GM11168 (cell line): ENCODE measurements around the gene ANTXRL.

Experiments used
- in situ Hi-C: fragments of 300-500 bp; cut with MboI; formaldehyde crosslinking; loops from one replicate; pipeline ENCODE4 v1.12.0; 2022; ENCODE audit warnings: low sequenced_read_pairs; ENCODE audit not compliant: unreplicated experiment

Gene ANTXRL

GRCh38 chr10:46286991-46287693 lies at the start of gene ANTXRL:
Gene ANTXRL (plus strand): TSS chr10:46286997. CDS start chr10:46287263, 266 bp downstream.
- in situ Hi-C loops: no loop called here

GRCh38 chr10:46237815-46238510 lies 48.8 kb upstream of the ANTXRL start:
- in situ Hi-C loops: no loop called here

GRCh38 chr10:46239247-46239646 lies 47.5 kb upstream of the ANTXRL start:
- in situ Hi-C loops: no loop called here

GRCh38 chr10:46239993-46240683 lies 46.7 kb upstream of the ANTXRL start:
- in situ Hi-C loops: no loop called here

GRCh38 chr10:46240684-46241565 lies 45.9 kb upstream of the ANTXRL start:
- in situ Hi-C loops: no loop called here

- in situ Hi-C loops: loop anchor here (5.0 kb wide), 1 partner anchor 72 kb away; no protein-coding TSS in a partner anchor
These were observed 41.4 kb upstream of the ANTXRL start for GRCh38 chr10:46245381-46245900.

- in situ Hi-C loops: loop anchor here (5.0 kb wide), 1 partner anchor 71 kb away; no protein-coding TSS in a partner anchor
These were observed 40.2 kb upstream of the ANTXRL start for GRCh38 chr10:46246400-46247180.

GRCh38 chr10:46247181-46247475 lies 39.7 kb upstream of the ANTXRL start:
- in situ Hi-C loops: loop anchor here (5.0 kb wide), 1 partner anchor 70 kb away; no protein-coding TSS in a partner anchor

- in situ Hi-C loops: loop anchor here (5.0 kb wide), 1 partner anchor 69 kb away; no protein-coding TSS in a partner anchor
These were observed 38.8 kb upstream of the ANTXRL start for GRCh38 chr10:46247808-46248569.

GRCh38 chr10:46248651-46249146 lies 38.1 kb upstream of the ANTXRL start:
- in situ Hi-C loops: loop anchor here (5.0 kb wide), 1 partner anchor 69 kb away; no protein-coding TSS in a partner anchor

GRCh38 chr10:46249617-46250344 lies 37.0 kb upstream of the ANTXRL start:
- in situ Hi-C loops: loop anchor here (5.0 kb wide), 1 partner anchor 68 kb away; no protein-coding TSS in a partner anchor

- in situ Hi-C loops: no loop called here
These were observed 36.3 kb upstream of the ANTXRL start for GRCh38 chr10:46250481-46250880.

GRCh38 chr10:46250898-46251856 lies 35.6 kb upstream of the ANTXRL start:
- in situ Hi-C loops: no loop called here

GRCh38 chr10:46251857-46252847 lies 34.6 kb upstream of the ANTXRL start:
- in situ Hi-C loops: no loop called here
